PC-3 (cell line): ENCODE data around the gene KDSR. TPM values are rescaled to one million over a fixed set of nuclear protein-coding genes. Genes with fewer than 3 reads are reported as not detected.

Experiments used
- ATAC-seq: fragments of 200-7000 bp; cut with Tn5 transposase; 2 replicates; pipeline ENCODE4 v1.9.1; 2020; ENCODE audit warnings: mild to moderate bottlenecking, moderate library complexity
- BruUV-seq: library from RNA; stranded (reverse); fragments of 400-500 nt; replicated peaks from 2 replicates; lab custom pipeline; 2021; lab: Mats Ljungman, UMichigan
- CTCF ChIA-PET: fragments of 300-600 bp; sonication (Branson Sonifier 250); formaldehyde crosslinking; loops from one replicate; lab custom pipeline; 2022; ENCODE audit warnings: antibody characterized with exemption; lab: Charles Lee
- POLR2A ChIA-PET: fragments of 300-600 bp; sonication (Branson Sonifier 250); formaldehyde crosslinking; loops from one replicate; lab custom pipeline; 2022; ENCODE audit warnings: antibody characterized with exemption; ENCODE audit not compliant: unreplicated experiment; lab: Charles Lee
- DNase-seq: peaks from one replicate; pipeline ENCODE4 v3.0.0-alpha.2; 2015
- H2AFZ ChIP-seq: fragments of 300-600 bp; sonication (generic); 2 replicates; pipeline ENCODE4 v1.6.0; 2016; ENCODE audit warnings: antibody characterized with exemption, low read length
- H3F3A ChIP-seq: fragments of 300-600 bp; sonication (generic); one replicate; pipeline ENCODE4 v1.6.0; 2017; ENCODE audit warnings: antibody characterized with exemption, low read length, control low read depth, mild to moderate bottlenecking; ENCODE audit not compliant: unreplicated experiment
- H3K27ac ChIP-seq: fragments of 300-600 bp; sonication (generic); 2 replicates; pipeline ENCODE4 v1.5.1; 2016; ENCODE audit warnings: mild to moderate bottlenecking, low read length
- H3K27me3 ChIP-seq: fragments of 300-600 bp; sonication (generic); 2 replicates; pipeline ENCODE4 v1.6.1; 2016; ENCODE audit warnings: low read length, mixed read lengths
- H3K36me3 ChIP-seq: fragments of 300-600 bp; sonication (generic); 2 replicates; pipeline ENCODE4 v1.6.1; 2016; ENCODE audit warnings: low read depth, mixed run types, low read length, mixed read lengths
- H3K4me1 ChIP-seq: fragments of 300-600 bp; sonication (generic); 2 replicates; pipeline ENCODE4 v1.5.1; 2016; ENCODE audit warnings: low read length; ENCODE audit not compliant: insufficient read depth
- H3K4me2 ChIP-seq: fragments of 300-600 bp; sonication (generic); 2 replicates; pipeline ENCODE4 v1.6.0; 2016; ENCODE audit warnings: low read length
- H3K4me3 ChIP-seq: fragments of 300-600 bp; sonication (generic); 2 replicates; pipeline ENCODE4 v1.5.1; 2016; ENCODE audit warnings: mild to moderate bottlenecking, low read length, mixed read lengths
- H3K79me2 ChIP-seq: fragments of 300-600 bp; sonication (generic); 2 replicates; pipeline ENCODE4 v1.6.1; 2017; ENCODE audit warnings: low read length, mixed read lengths
- H3K9ac ChIP-seq: fragments of 300-600 bp; sonication (generic); 2 replicates; pipeline ENCODE4 v1.6.0; 2016; ENCODE audit warnings: mild to moderate bottlenecking, low read length
- H3K9me2 ChIP-seq: fragments of 300-600 bp; sonication (generic); replicated peaks from 2 replicates; pipeline ENCODE4 v1.6.1; 2016; ENCODE audit warnings: mixed run types, low read length, mixed read lengths
- H3K9me3 ChIP-seq: fragments of 300-600 bp; sonication (generic); 2 replicates; pipeline ENCODE4 v1.6.1; 2016; ENCODE audit warnings: low read length, mixed read lengths
- H4K20me1 ChIP-seq: fragments of 300-600 bp; sonication (generic); 2 replicates; pipeline ENCODE4 v1.6.1; 2016; ENCODE audit warnings: low read length, mixed read lengths
- EZH2 ChIP-seq: fragments of 300-600 bp; sonication (generic); IDR thresholded peaks from one replicate; pipeline ENCODE4 v1.6.1; 2017; ENCODE audit warnings: antibody characterized with exemption, mild to moderate bottlenecking, low read length; ENCODE audit not compliant: unreplicated experiment
- EZH2phosphoT487 ChIP-seq: fragments of 300-600 bp; sonication (generic); IDR thresholded peaks from 2 replicates; pipeline ENCODE4 v1.6.1; 2018; ENCODE audit warnings: mild to moderate bottlenecking, antibody characterized with exemption, low read length, borderline replicate concordance
- intact Hi-C: fragments of 100-400 bp; cut with micrococcal nuclease; formaldehyde crosslinking; loops from 2 replicates; pipeline ENCODE4 v1.9.0; 2023
- total RNA-seq: library from RNA; depleted of rRNA; stranded (reverse); fragments of >200 nt; gene quantifications from 2 replicates; pipeline ENCODE4 v1.2.3, GENCODE V29; 2014
- TF ChIP-seq, protein P1 (sequence below): fragments of 300-600 bp; sonication (generic); conservative IDR thresholded peaks from 2 replicates; pipeline ENCODE4 v1.5.1; 2017; ENCODE audit warnings: antibody characterized with exemption, low read depth, mild to moderate bottlenecking, low read length

KDSR gene
- total RNA-seq, 1 experiment from 2014 or later: 16.1 TPM

- ChIA-PET CTCF (no interaction called here), POLR2A (no interaction called here)
- Histone ChIP-seq H3K9me3 (no peaks in the 10 kb centered on the region), H3K9me2 (no peaks in the 10 kb centered on the region), H3K4me1 (peaks cover 18% of the 10 kb centered on the region), H3K36me3 (no peaks in the 10 kb centered on the region), H3K9ac (no peak overlapping the region), H3K27me3 (no peaks in the 10 kb centered on the region), H3K4me3 (no peak overlapping the region), H3K4me2 (no peak overlapping the region), H3K79me2 (no peaks in the 10 kb centered on the region), H4K20me1 (no peaks in the 10 kb centered on the region), H2AFZ (no peak overlapping the region), H3F3A (no peaks in the 10 kb centered on the region), H3K27ac (no peak overlapping the region)
- no TSS peak for BruUV-seq
- no peak for TF ChIP-seq EZH2phosphoT487
- no peak for TF ChIP-seq EZH2
- TF ChIP-seq, protein P1, sequence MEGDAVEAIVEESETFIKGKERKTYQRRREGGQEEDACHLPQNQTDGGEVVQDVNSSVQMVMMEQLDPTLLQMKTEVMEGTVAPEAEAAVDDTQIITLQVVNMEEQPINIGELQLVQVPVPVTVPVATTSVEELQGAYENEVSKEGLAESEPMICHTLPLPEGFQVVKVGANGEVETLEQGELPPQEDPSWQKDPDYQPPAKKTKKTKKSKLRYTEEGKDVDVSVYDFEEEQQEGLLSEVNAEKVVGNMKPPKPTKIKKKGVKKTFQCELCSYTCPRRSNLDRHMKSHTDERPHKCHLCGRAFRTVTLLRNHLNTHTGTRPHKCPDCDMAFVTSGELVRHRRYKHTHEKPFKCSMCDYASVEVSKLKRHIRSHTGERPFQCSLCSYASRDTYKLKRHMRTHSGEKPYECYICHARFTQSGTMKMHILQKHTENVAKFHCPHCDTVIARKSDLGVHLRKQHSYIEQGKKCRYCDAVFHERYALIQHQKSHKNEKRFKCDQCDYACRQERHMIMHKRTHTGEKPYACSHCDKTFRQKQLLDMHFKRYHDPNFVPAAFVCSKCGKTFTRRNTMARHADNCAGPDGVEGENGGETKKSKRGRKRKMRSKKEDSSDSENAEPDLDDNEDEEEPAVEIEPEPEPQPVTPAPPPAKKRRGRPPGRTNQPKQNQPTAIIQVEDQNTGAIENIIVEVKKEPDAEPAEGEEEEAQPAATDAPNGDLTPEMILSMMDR: no peak
- no peak for DNase-seq
- intact Hi-C loops: no loop called here
- ATAC-seq: no peak
Observed at GRCh38 chr18:63315131-63315662, 51.8 kb downstream of the KDSR start.

DNA sequence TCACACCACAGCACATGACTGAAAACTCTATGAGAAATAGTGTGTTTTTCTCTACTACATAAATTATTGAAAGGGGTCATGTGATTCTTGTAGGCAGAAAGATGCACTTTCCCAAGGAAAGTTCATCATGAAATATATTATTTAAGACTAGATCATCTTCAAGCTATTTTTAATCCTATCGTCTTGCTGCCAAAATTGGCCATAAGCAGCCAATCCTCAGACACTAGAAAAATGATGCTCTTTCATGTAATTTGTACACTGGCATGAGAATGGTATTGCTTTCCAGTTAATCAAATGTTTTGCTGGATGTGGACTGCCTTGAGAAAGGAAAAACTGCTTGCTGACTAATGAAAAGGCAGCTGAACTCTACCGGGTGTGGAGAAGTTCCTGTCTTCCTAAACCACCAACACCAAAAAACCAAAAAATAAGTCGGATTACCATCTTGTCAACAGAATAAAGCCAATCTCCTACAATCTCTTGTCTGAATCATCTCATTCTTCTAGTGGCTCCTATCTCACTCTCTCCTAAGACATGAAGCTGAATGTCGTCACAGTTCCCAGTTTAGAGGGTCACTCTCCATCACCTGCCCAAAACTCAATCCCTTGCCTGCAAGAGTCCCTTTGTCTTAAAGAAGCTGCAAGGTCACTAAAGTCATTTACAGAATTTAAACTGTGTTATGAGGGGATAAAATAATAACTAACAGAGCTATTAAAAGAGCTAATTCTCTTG is 52.8 kb downstream of the KDSR start:
- intact Hi-C loops: no loop called here
- CTCF ChIA-PET: no interaction called here
- POLR2A ChIA-PET: no interaction called here

More for the DNA sequence above, 52.8 kb downstream of the KDSR start:
- TF ChIP-seq EZH2phosphoT487: no peak
- no peak for TF ChIP-seq EZH2
- TF ChIP-seq, protein P1: no peak
- no peak overlapping the region for H3K9ac ChIP-seq
- ATAC-seq (no peak), DNase-seq (no peak)
- no peak overlapping the region for H3K4me3 ChIP-seq
- H3K27ac ChIP-seq: no peak overlapping the region
- no peaks in the 10 kb centered on the region for H3F3A ChIP-seq
- no peaks in the 10 kb centered on the region for H3K36me3 ChIP-seq
- H3K27me3 ChIP-seq: no peaks in the 10 kb centered on the region
- H4K20me1 ChIP-seq: no peaks in the 10 kb centered on the region
- H3K9me3 ChIP-seq: no peaks in the 10 kb centered on the region
- H3K79me2 ChIP-seq: no peaks in the 10 kb centered on the region
- H3K4me1 ChIP-seq: peaks cover 18% of the 10 kb centered on the region
- H3K4me2 ChIP-seq: no peak overlapping the region
- no TSS peak for BruUV-seq
- no peak overlapping the region for H2AFZ ChIP-seq
- no peaks in the 10 kb centered on the region for H3K9me2 ChIP-seq
